ENCODE data around the gene CCDC92. TPM values are rescaled to one million over a fixed set of nuclear protein-coding genes. Genes with fewer than 3 reads are reported as not detected.

The CCDC92 gene
- total and polyA plus RNA-seq, 2 of the 13 experiments (the other 11 are each of a cell fraction or from before 2014, with no cell fraction given) = 5.4 to 14.7 TPM

- TF ChIP-seq ZNF770 (CRISPR knock-in tag; IDR thresholded peaks at IDR 0.05) (0 out of 2 replicates have a peak, but pooled peaks have one; percentile 34), ZNF746 (CRISPR knock-in tag; IDR thresholded peaks at IDR 0.05) (no peak), PHF8 (CRISPR knock-in tag; IDR thresholded peaks at IDR 0.05) (peak; percentile 54; the same call in 1 of the 2 replicates), HDAC1 (CRISPR knock-in tag; IDR thresholded peaks at IDR 0.05) (peak; percentile 42; the same call in 1 of the 2 replicates), ZNF773 (CRISPR knock-in tag; IDR thresholded peaks at IDR 0.05; ENCODE audit: borderline replicate concordance) (no peak), ESRRA (CRISPR knock-in tag; IDR thresholded peaks at IDR 0.05; ENCODE audit: low read depth) (no peak), TBX2 (CRISPR knock-in tag; IDR thresholded peaks at IDR 0.05; ENCODE audit: borderline replicate concordance) (peak; percentile 26; the same call in 1 of the 2 replicates), HNRNPH1 (optimal IDR thresholded peaks at IDR 0.05; ENCODE audit: low read depth, low read length) (no peak), ZNF747 (CRISPR knock-in tag; IDR thresholded peaks at IDR 0.05; ENCODE audit: borderline replicate concordance) (0 out of 2 replicates have a peak, but pooled peaks have one; percentile 33), NFYC (CRISPR knock-in tag; IDR thresholded peaks at IDR 0.05) (no peak), LCORL (IDR thresholded peaks at IDR 0.05) (no peak), LCORL (CRISPR knock-in tag; IDR thresholded peaks at IDR 0.05) (no peak), CEBPB (IDR thresholded peaks at IDR 0.05; ENCODE audit: borderline replicate concordance, low read depth, low read length) (no peak), SIN3A (IDR thresholded peaks at IDR 0.05; ENCODE audit: borderline replicate concordance, low read depth, low read length) (peak; percentile 60; the same call in 1 of the 2 replicates), SNAPC4 (CRISPR knock-in tag; IDR thresholded peaks at IDR 0.05) (no peak), CTCF (CRISPR knock-in tag; IDR thresholded peaks at IDR 0.05) (0 out of 2 replicates have a peak, but pooled peaks have one; percentile 3), ZGPAT (CRISPR knock-in tag; IDR thresholded peaks at IDR 0.05) (0 out of 2 replicates have a peak, but pooled peaks have one; percentile 9), ZNF543 (CRISPR knock-in tag; IDR thresholded peaks at IDR 0.05) (no peak), KMT2A (CRISPR knock-in tag; IDR thresholded peaks at IDR 0.05) (peak; percentile 49)
Observed at GRCh38 chr12:123973552-123974341, 1.1 kb upstream of the CCDC92 start (continued).

Measured in HepG2 (cell line).